AG04450 (cell line): ENCODE measurements around the gene AANAT. TPM values are rescaled to one million over a fixed set of nuclear protein-coding genes. Genes with fewer than 3 reads are reported as not detected.
"Not testable (repeated sequence)": the region's sequence is repeated elsewhere in the genome, so short reads cannot be mapped to it uniquely, and the experiment has no call there.

Source experiments
- CTCF ChIA-PET: fragments of 300-600, 350-600 bp; formaldehyde crosslinking; extraction: SDS; loops from one replicate; lab custom pipeline; 2022; ENCODE audit warnings: antibody characterized with exemption, inconsistent platforms; lab: Charles Lee
- POLR2A ChIA-PET: fragments of 350-600 bp; formaldehyde crosslinking; extraction: SDS; loops from one replicate; lab custom pipeline; 2021; ENCODE audit warnings: antibody characterized with exemption, inconsistent platforms; lab: Yijun Ruan, JAX
- DNase-seq: peaks from one replicate; pipeline ENCODE4 v3.0.0-alpha.2; 2011; ENCODE audit warnings: low read depth, low spot score
- H3K27ac ChIP-seq: one replicate; pipeline ENCODE4 v1.5.1; 2012; ENCODE audit warnings: low read depth, low read length, control low read depth
- H3K27me3 ChIP-seq: one replicate; pipeline ENCODE4 v1.6.0; 2012; ENCODE audit warnings: low read length; ENCODE audit not compliant: control insufficient read depth, insufficient read depth
- H3K4me3 ChIP-seq: 2 replicates; pipeline ENCODE4 v1.5.1; 2011; ENCODE audit warnings: mild to moderate bottlenecking, low read depth, low read length, control low read depth
- H3K9me3 ChIP-seq: 2 replicates; pipeline ENCODE4 v1.5.1; 2012; ENCODE audit warnings: low read length; ENCODE audit not compliant: control insufficient read depth, insufficient read depth
- polyA plus RNA-seq: library from polyadenylated mRNA; depleted of rRNA; stranded (reverse); fragments of >200 nt; gene quantifications from 2 replicates; pipeline ENCODE4 v1.2.3, GENCODE V29; 2011
- TF ChIP-seq, protein P1 (sequence below): IDR thresholded peaks from 2 replicates; pipeline ENCODE4 v1.5.1; 2011; ENCODE audit warnings: low read depth, low read length, control low read depth, inconsistent platforms

AANAT gene
- polyA plus RNA-seq, 1 experiment = not detected

DNA sequence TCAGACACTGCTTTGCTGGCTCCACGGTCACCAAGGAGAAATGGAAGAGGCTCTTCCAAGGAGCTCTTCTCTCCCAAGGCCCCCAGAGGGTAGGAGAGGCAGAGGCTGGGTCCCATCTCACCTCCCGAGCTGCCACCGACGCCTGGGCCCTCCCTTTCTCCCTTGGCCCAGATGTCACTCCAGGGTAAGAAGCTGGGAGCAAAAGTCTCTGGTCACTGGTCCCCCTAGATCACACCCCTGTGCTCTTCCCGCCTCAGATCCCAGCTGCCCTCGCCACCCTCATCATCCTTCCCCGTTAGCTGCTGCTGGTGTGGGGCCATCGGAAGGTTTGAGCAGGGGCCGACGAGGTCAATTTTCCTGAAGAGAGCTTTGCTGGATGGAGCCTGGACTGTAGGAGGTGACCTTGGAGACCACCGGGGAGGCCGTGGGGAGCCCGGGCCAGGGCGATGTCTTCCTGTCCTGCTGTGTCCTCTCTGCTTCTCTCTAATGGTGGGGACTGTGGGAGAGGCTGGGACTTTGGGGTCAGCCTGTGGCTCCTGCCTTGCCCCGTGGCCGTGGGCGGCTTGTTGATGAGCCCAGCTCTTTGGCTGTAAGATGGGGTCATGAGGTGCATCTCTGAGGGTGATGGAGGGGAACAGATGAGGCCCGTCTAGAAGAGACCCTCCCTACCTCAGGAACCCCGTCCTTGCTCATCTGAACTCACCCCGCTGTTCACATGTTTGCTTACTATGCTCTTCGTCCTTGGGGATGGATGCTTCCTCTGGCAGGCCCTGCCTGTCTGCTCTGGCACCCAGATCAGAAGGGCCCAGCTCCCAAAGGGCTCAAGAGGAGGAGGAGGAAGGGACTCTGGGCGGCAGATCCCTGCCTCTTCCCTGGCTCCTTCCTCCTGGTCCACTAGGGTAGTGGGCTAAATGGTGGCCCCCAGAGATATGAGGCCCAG is 45.2 kb downstream of the AANAT start:
- H3K4me3 ChIP-seq = no peak overlapping the region
- H3K27me3 ChIP-seq = peaks cover 5% of the 10 kb centered on the region
- no peaks in the 10 kb centered on the region for H3K9me3 ChIP-seq
- TF ChIP-seq, protein P1, sequence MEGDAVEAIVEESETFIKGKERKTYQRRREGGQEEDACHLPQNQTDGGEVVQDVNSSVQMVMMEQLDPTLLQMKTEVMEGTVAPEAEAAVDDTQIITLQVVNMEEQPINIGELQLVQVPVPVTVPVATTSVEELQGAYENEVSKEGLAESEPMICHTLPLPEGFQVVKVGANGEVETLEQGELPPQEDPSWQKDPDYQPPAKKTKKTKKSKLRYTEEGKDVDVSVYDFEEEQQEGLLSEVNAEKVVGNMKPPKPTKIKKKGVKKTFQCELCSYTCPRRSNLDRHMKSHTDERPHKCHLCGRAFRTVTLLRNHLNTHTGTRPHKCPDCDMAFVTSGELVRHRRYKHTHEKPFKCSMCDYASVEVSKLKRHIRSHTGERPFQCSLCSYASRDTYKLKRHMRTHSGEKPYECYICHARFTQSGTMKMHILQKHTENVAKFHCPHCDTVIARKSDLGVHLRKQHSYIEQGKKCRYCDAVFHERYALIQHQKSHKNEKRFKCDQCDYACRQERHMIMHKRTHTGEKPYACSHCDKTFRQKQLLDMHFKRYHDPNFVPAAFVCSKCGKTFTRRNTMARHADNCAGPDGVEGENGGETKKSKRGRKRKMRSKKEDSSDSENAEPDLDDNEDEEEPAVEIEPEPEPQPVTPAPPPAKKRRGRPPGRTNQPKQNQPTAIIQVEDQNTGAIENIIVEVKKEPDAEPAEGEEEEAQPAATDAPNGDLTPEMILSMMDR = no peak
- POLR2A ChIA-PET = no interaction called here
- DNase-seq = no peak
- H3K27ac ChIP-seq = no peak overlapping the region
- CTCF ChIA-PET = interaction anchor here (1.7 to 5.4 kb wide), 2 partner anchors 10 to 112 kb away, joined by 9 to 28 read pairs; no protein-coding TSS in a partner anchor

DNA sequence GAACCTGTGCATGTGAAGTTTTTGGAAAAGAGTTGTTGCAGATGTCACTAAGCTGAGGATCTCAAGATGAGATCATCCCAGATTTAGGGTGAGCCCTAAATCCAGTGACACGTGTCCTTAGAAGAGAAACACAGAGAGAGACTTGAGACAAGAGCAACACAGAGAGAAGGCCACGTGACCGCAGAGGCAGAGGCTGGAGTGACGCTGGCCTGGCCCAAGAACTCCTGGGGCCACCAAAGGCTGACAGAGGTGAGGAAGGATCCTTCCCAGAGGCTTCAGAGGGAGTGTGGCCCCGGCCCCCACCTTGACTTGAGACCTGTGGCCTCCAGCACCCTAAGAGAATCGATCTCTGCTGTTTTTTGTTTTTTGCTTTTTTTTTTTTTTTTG is 45.9 kb downstream of the AANAT start:
- H3K9me3 ChIP-seq = no peaks in the 10 kb centered on the region
- ChIA-PET POLR2A (no interaction called here), CTCF (interaction anchor here (0.9 to 5.4 kb wide), 3 partner anchors 10 to 111 kb away, joined by 3 to 28 read pairs (median 9); no protein-coding TSS in a partner anchor)
- H3K27ac ChIP-seq = no peak overlapping the region
- H3K4me3 ChIP-seq = no peak overlapping the region
- no peak for DNase-seq
- TF ChIP-seq, protein P1 = no peak
- peaks cover 5% of the 10 kb centered on the region for H3K27me3 ChIP-seq

DNA sequence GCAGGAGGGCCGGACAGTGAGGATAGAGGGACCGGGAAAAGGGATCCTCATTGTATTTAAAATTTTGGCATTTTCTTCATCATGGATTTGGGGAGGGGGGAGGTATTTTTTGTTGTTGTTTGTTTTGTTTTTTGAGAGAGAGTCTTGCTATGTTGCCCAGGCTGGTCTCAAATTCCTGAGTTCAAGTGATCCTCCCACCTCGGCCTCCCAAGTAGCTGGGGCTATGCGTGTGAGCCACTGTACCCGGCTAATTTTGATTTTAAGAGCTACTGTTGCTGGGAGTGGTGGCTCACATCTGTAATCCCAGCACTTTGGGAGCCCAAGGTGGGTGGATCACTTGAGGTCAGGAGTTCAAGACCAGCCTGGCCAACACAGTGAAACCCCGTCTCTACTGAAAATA is 47.0 kb downstream of the AANAT start:
- H3K27me3 ChIP-seq, POLR2A ChIA-PET, H3K9me3 ChIP-seq, DNase-seq, H3K27ac ChIP-seq, H3K4me3 ChIP-seq: not testable (repeated sequence)
- CTCF ChIA-PET = interaction anchor here (0.9 to 5.4 kb wide), 5 partner anchors 8 to 110 kb away, joined by 3 to 28 read pairs (median 3); no protein-coding TSS in a partner anchor

DNA sequence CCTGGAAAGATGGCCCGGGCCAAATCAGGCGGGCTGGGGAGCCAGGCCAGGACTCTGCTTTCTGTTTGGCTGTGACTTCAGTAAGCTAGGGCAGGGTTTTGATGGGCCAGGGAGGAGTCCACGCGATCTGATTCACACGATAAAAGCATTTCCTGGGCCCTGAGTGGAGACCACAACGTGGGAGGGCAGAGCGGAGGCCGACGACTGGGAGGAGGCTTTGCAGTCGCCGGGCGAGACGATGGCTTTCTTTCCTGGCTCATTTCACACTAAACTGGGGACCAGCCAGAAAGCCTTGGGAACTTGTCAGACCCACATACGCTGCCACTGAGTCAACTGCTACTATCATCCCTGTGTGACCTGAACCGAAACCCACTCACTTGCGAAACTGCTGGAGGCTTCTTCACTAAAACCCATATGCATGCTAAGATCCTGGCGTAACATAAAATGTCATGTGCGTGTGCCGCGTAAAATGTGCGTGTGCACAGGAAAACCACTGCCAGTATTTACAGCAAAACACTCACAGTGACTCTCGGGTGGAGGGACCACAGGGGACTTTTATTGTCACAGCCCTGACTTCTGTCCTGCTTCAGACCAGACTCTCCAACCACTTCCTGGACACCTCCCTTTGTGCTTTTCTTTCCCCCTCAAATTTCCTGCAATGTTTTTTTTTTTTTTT is 48.0 kb downstream of the AANAT start:
- ChIA-PET CTCF (interaction anchor here (1.2 to 5.4 kb wide), 4 partner anchors 8 to 109 kb away, joined by 3 to 28 read pairs (median 10); no protein-coding TSS in a partner anchor), POLR2A (interaction anchor here (0.7 to 1.3 kb wide), 3 partner anchors 10 to 885 kb away, joined by 8 to 9 read pairs (median 9); no protein-coding TSS in a partner anchor)
- DNase-seq = peak; percentile 65
- Histone ChIP-seq H3K27me3 (no peaks in the 10 kb centered on the region), H3K4me3 (peak overlapping the region; percentile 29), H3K9me3 (no peaks in the 10 kb centered on the region), H3K27ac (peak overlapping the region; percentile 91)
- TF ChIP-seq, protein P1 = no peak

DNA sequence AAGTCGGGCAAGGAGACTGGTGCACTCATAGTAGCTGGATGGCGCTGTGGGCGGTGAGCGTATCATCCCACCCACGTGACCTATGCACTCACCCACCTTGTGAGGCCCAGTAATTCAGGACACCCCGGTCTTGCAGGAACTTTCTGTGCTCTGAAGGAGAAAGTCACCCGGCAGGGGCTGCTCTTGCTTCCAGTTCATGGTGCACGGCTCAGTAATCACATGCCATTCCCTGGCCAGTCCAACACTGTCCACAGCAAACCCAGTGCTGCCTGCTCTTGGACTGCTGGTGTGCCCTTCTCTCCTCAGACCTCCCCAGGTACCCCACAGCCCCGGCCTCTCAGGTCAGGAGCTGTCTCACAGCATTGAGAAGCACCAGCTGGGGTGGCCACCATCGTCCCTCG is 50.2 kb downstream of the AANAT start:
- TF ChIP-seq, protein P1 = no peak
- H3K4me3 ChIP-seq = no peak overlapping the region
- ChIA-PET CTCF (interaction anchor here (0.6 to 1.6 kb wide), 2 partner anchors 19 to 164 kb away, joined by 3 read pairs; no protein-coding TSS in a partner anchor), POLR2A (interaction anchor here (0.6 kb wide), 1 partner anchor 31 kb away, joined by 3 read pairs; no protein-coding TSS in a partner anchor)
- no peak for DNase-seq
- H3K27ac ChIP-seq = no peak overlapping the region
- H3K9me3 ChIP-seq = no peaks in the 10 kb centered on the region
- H3K27me3 ChIP-seq = no peaks in the 10 kb centered on the region
